ENCODE measurements around the gene MYL4. TPM values are rescaled to one million over a fixed set of nuclear protein-coding genes. Genes with fewer than 3 reads are reported as not detected.
"Not testable (repeated sequence)": the region's sequence is repeated elsewhere in the genome, so short reads cannot be mapped to it uniquely, and the experiment has no call there.

The MYL4 gene
- total RNA-seq, 2 donors from 2014 or later, result 0.30 to 0.53 TPM

DNA sequence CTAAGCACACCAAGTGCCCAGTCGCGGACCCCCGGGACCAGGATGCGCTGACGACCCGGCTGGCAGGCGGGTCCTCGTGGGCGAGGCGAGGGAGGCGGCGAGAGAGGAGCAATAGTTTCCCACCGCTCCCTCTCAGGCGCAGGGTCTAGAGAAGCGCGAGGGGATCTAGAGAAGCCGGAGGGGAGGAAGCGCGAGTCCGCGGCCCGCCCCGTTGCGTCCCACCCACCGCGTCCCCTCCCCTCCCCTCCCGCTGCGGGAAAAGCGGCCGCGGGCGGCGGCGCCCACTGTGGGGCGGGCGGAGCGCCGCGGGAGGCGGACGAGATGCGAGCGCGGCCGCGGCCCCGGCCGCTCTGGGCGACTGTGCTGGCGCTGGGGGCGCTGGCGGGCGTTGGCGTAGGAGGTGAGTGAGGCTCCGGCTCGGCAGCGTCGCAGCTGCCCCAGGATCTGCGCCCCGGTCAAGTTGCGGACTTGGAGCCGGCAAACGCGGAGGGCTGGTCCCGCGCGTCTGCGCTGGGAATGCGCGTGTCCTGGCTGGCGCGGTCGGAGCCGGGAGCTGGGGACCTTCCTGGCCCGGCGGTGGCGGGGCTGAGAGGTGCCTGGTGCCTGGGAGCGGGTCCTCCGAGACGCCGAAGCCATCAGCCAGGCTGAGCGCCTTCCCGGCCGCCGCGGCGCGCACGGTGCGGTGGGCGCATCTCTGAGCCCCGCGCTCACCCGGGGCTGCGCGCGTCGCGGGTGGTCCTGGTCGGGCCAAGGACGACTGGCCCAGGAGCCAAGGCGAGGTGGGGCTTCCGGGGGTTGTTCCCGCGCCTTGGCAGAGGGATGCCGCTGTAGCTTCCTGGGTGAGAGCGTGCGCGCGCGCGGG lies 44.6 kb downstream of the MYL4 start, which contains the start of gene ITGB3:
Gene ITGB3 (plus strand): TSS at position 287 of the 862 bp plus-strand sequence. CDS start 35 bp downstream, at position 322.
- Mint-ChIP-seq H3K9me3 (no peaks in the 10 kb centered on the region), H3K36me3 (ENCODE audit: low read depth) (no peaks in the 10 kb centered on the region), H3K4me1 (peaks cover 9% of the 10 kb centered on the region), H3K4me3 (peak within 1 kb of the TSS; percentile 88), H3K27ac (no peak within 1 kb of the TSS), H3K27me3 (peaks cover 43% of the 10 kb centered on the region)
- ATAC-seq (replicated peaks), result peak; percentile 85

DNA sequence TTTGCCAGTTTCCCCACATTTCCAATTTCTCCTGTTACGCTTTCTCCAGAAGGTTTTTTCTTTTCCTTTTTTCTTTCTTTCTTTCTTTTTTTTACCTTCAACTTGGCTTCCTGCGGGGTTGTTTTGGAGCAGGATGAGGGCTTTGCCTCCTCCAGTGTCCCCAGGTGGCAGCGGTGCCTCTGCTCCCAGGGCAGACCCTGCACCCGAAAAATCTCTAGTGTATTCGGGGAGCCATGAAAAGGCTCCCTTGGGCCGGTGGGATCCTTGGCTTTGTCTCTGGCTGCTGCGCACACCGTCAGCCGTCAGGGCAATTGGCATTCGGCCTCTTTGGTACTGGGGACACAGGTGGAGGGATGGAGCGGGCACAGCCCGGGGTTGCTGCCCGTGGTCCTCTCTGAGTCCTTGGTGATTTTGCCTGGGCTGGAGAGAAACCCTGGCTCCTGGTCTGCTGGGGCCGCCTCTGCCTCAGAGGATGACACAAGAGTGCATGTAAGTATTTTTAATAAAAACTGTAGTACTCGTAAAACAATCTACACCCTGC lies 45.3 kb downstream of the MYL4 start:
- Mint-ChIP-seq H3K9me3 (no peaks in the 10 kb centered on the region), H3K27ac (no peak overlapping the region), H3K27me3 (peaks cover 44% of the 10 kb centered on the region), H3K4me1 (peaks cover 9% of the 10 kb centered on the region), H3K36me3 (ENCODE audit: low read depth) (no peaks in the 10 kb centered on the region), H3K4me3 (peak overlapping the region; percentile 88)
- no peak for ATAC-seq (replicated peaks)

DNA sequence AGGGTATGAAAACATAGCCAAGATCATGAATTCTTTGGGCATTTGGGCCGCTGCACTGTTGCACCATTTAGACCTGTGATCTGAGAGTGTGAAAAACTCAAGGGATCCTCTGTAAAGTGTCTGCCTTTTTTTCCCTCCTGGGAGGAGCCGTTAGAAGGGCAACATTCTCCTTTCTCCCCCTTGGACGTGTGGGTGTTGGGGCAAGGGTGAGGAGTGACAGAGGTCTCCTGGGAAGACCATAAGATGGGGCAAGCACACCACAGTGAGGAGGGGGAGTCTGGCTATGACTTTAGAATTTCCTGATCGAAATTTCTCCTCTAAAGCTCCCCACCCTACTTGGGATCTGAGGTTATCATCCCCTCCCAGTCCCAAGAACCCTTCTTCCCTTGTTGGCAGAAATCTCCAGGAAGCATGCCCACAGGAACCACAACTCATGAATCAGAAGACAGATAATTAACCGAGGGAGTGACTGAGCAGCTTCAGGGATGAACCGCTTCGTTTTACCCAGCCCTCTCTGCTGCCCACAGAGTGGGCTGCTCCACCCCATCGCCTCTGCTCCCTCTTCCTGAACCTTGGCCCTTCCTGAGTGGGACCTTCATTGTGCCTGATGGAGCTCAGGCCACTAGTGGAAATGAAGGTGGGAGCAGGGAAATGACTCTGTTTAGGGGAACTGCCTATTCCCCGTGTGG lies 48.6 kb downstream of the MYL4 start:
- Mint-ChIP-seq H3K4me3 (no peak overlapping the region), H3K27me3 (peaks cover 39% of the 10 kb centered on the region), H3K27ac (no peak overlapping the region), H3K36me3 (ENCODE audit: low read depth) (no peaks in the 10 kb centered on the region), H3K9me3 (no peaks in the 10 kb centered on the region), H3K4me1 (peaks cover 9% of the 10 kb centered on the region)
- no peak for ATAC-seq (replicated peaks)

DNA sequence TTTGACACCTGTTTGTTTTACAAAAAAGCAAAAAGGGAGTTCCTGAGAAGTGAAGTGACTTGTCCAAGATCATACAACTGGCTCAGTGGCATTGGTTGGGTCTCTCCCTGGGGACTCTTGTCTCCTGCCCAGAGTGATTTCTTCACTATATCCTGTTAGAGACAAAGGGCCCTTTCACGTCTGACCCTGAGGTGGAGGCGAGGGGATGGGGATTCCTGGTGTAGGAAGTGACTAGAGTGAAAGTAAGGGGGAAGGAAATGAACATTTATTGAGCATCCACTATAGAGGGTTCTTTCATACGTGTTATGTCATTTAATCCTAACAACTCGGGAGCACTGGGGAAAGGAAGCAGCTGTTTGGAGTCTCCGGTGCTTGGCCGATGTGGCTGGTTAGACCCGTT lies 53.4 kb downstream of the MYL4 start:
- Mint-ChIP-seq H3K4me1 (peaks cover 3% of the 10 kb centered on the region), H3K27me3 (peaks cover 17% of the 10 kb centered on the region), H3K27ac (no peak overlapping the region), H3K4me3 (no peak overlapping the region), H3K9me3 (no peaks in the 10 kb centered on the region), H3K36me3 (ENCODE audit: low read depth) (no peaks in the 10 kb centered on the region)
- no peak for ATAC-seq (replicated peaks)

DNA sequence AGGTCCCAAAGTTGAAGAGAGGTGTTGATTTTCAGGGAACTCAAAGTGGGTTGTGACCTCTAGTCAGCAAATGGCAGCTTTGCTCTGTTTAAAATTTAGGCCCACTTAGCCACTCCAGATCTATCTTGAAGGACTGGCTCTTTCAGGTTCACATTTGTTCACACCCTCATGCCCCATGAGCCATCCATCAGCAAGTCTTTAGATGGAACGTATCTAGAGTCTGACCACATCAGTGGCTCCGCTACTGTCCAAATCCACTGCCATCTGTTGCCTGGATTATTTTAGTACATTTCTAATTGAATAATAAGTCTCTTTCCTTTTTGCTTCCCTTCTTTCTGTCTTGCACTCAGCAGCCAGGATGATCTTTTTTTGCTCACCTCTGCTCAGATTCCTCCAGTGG lies 55.0 kb downstream of the MYL4 start:
- peaks cover 7% of the 10 kb centered on the region for H3K27me3 Mint-ChIP-seq

GRCh38 chr17:47265983-47266541 lies 56.9 kb downstream of the MYL4 start:
- H3K27me3 Mint-ChIP-seq, result peaks cover 7% of the 10 kb centered on the region
- peaks cover 3% of the 10 kb centered on the region for H3K9me3 Mint-ChIP-seq
- H3K4me1 Mint-ChIP-seq, result no peaks in the 10 kb centered on the region
- H3K36me3 Mint-ChIP-seq (ENCODE audit: low read depth), result no peaks in the 10 kb centered on the region
- peak; percentile 80 for ATAC-seq (replicated peaks)
- H3K27ac Mint-ChIP-seq, result no peak overlapping the region
- H3K4me3 Mint-ChIP-seq, result no peak overlapping the region

More for the DNA sequence above, 55.0 kb downstream of the MYL4 start:
- no peak for ATAC-seq (replicated peaks)
- H3K9me3 Mint-ChIP-seq, result peaks cover under 1% of the 10 kb centered on the region
- H3K27ac Mint-ChIP-seq, result no peak overlapping the region
- no peaks in the 10 kb centered on the region for H3K36me3 Mint-ChIP-seq (ENCODE audit: low read depth)
- no peak overlapping the region for H3K4me3 Mint-ChIP-seq
- H3K4me1 Mint-ChIP-seq, result no peaks in the 10 kb centered on the region

GRCh38 chr17:47266782-47267181 lies 57.6 kb downstream of the MYL4 start:
- peaks cover 3% of the 10 kb centered on the region for H3K9me3 Mint-ChIP-seq
- no peaks in the 10 kb centered on the region for H3K4me1 Mint-ChIP-seq
- H3K27me3 Mint-ChIP-seq, result peaks cover 7% of the 10 kb centered on the region

DNA sequence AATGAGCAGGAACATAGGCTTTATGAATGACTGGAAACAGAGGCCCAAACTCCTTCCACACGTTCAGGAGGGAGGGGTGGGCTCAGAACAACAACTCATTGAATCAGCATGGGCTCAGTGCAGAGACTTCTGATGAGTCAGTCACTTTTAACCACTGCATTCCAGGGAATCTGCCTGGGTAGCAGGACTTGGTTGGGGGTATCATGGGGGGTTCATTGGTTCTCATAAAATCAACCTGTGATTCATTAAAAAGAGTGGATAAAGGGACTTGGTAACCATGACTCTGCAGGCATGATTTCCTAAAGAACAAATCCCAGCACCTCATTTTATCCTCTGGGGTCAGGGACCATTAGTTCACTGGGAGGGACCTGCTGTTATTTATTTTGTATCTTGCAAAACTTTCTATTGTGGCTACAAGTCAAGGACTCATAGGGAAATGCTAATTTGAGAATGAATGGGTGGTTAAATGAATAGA lies 58.2 kb downstream of the MYL4 start:
- H3K27ac Mint-ChIP-seq, result no peak overlapping the region
- H3K36me3 Mint-ChIP-seq (ENCODE audit: low read depth), result no peaks in the 10 kb centered on the region
- H3K27me3 Mint-ChIP-seq, result peaks cover 7% of the 10 kb centered on the region
- peaks cover 3% of the 10 kb centered on the region for H3K9me3 Mint-ChIP-seq
- no peak overlapping the region for H3K4me3 Mint-ChIP-seq
- no peaks in the 10 kb centered on the region for H3K4me1 Mint-ChIP-seq
- ATAC-seq (replicated peaks), result no peak

More at GRCh38 chr17:47266782-47267181, 57.6 kb downstream of the MYL4 start:
- H3K4me3 Mint-ChIP-seq, result no peak overlapping the region
- ATAC-seq (replicated peaks), result no peak
- H3K27ac Mint-ChIP-seq, result no peak overlapping the region
- no peaks in the 10 kb centered on the region for H3K36me3 Mint-ChIP-seq (ENCODE audit: low read depth)

GRCh38 chr17:47268964-47269363 lies 59.8 kb downstream of the MYL4 start:
- not testable (repeated sequence) for H3K9me3 Mint-ChIP-seq; H3K4me1 Mint-ChIP-seq; H3K27ac Mint-ChIP-seq; H3K36me3 Mint-ChIP-seq (ENCODE audit: low read depth); H3K4me3 Mint-ChIP-seq; H3K27me3 Mint-ChIP-seq; ATAC-seq (replicated peaks)

GRCh38 chr17:47269561-47270280 lies 60.6 kb downstream of the MYL4 start:
- H3K36me3 Mint-ChIP-seq (ENCODE audit: low read depth); H3K27me3 Mint-ChIP-seq; H3K27ac Mint-ChIP-seq; H3K4me1 Mint-ChIP-seq; ATAC-seq (replicated peaks); H3K4me3 Mint-ChIP-seq; H3K9me3 Mint-ChIP-seq: not testable (repeated sequence)

DNA sequence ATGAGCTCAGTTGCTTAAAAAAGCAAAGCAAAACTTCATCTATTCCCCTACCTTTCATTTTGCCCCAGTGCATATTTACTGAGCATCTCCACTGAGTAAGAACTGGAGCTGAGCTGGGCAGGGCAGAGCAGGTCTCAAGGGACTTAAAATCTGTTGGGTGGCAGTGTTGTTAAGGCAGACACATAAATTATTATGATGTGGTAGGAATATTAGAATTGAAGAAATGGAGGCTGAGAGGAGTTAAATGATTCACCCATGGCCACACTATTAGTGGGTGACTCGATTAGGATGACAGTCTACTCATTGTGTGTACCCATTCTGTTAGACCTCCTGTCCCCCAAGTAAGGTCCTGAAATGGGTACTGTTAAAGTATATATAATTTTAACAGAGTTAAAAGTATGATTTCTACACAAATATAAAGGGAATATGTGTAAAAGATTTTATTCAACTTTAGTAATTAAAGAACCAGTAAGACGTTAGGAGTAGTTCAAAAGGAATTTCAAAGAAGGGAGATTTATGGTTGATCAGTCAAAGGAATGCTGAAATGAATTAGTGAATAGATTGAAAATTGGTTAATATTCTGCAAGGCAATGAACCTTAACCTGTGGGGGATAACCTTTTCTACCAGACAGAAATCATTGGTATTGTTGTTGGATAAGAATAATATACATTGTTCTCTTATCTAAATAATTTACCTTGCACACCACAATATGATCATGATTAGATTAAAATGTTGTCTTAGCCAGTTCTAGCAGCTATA lies 62.0 kb downstream of the MYL4 start:
- peaks cover 3% of the 10 kb centered on the region for H3K27me3 Mint-ChIP-seq
- no peak for ATAC-seq (replicated peaks)
- no peaks in the 10 kb centered on the region for H3K4me1 Mint-ChIP-seq
- H3K27ac Mint-ChIP-seq, result no peak overlapping the region
- H3K36me3 Mint-ChIP-seq (ENCODE audit: low read depth), result no peaks in the 10 kb centered on the region
- no peak overlapping the region for H3K4me3 Mint-ChIP-seq
- peaks cover 3% of the 10 kb centered on the region for H3K9me3 Mint-ChIP-seq

DNA sequence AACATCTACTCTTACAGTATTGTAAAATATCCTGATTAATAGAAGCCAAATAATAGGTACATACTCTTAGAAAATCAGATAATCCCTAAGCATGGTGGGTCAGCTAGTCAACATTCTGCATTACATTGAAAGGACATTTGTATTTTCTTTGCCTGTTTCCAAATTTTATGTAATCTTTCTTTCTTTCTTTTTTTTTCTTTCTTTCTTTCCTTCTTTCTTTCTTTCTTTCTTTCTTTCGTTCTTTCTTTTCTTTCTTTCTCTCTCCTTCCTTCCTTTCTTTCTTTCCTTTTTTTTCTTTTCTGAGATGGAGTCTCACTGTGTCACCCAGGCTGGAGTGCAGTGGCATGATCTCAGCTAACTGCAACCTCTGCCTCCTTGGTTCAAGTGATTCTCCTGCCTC lies 63.3 kb downstream of the MYL4 start:
- peaks cover 3% of the 10 kb centered on the region for H3K27me3 Mint-ChIP-seq
- H3K4me1 Mint-ChIP-seq, result no peaks in the 10 kb centered on the region
- peaks cover 3% of the 10 kb centered on the region for H3K9me3 Mint-ChIP-seq
- H3K27ac Mint-ChIP-seq, result no peak overlapping the region
- no peak for ATAC-seq (replicated peaks)
- no peaks in the 10 kb centered on the region for H3K36me3 Mint-ChIP-seq (ENCODE audit: low read depth)
- H3K4me3 Mint-ChIP-seq, result no peak overlapping the region

DNA sequence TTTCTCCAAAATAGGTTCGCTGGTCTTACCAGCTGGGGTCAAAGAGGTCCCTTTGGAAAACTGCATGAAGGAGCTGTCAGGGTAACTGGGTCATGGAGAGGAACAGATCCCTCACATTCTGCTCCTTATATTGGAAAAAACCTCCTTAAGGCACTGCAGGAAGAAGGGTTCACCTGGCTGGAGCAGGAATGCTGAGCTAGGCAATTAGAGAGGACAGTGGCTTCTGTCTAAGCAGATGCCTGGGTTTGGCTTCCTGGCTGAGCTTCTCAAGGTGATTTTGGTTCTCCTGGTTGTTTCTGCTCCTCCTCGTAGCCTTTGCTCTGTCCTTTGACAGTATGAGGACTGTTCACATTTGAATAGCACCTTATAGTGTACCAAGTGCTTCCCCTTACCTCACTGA lies 64.1 kb downstream of the MYL4 start:
- ATAC-seq (replicated peaks), result no peak
- Mint-ChIP-seq H3K27me3 (peaks cover 3% of the 10 kb centered on the region), H3K27ac (no peak overlapping the region), H3K36me3 (ENCODE audit: low read depth) (no peaks in the 10 kb centered on the region), H3K4me3 (no peak overlapping the region), H3K4me1 (no peaks in the 10 kb centered on the region), H3K9me3 (peaks cover 3% of the 10 kb centered on the region)
